GM12891 (cell line): ENCODE results near the gene MRPL1.
"Not testable (repeated sequence)": the region's sequence is repeated elsewhere in the genome, so short reads cannot be mapped to it uniquely, and the experiment has no call there.

ENCODE experiments used
- DNase-seq: peaks from one replicate; pipeline ENCODE4 v3.0.0; 2011; ENCODE audit warnings: low spot score; ENCODE audit not compliant: insufficient read length
- FAIRE-seq: peaks from 2 replicates; lab custom pipeline; 2011; peaks lifted over from hg19 to GRCh38; lab: Jason Lieb, UNC
- PAX5 ChIP-seq: IDR thresholded peaks from 2 replicates; pipeline ENCODE4 v1.6.1; 2011; ENCODE audit warnings: low read length, moderate library complexity, mild to moderate bottlenecking; ENCODE audit not compliant: insufficient read depth, severe bottlenecking
- POLR2A ChIP-seq: IDR thresholded peaks from 2 replicates; pipeline ENCODE4 v1.6.1; 2011; ENCODE audit warnings: low read depth, low read length, control low read depth
- POLR2AphosphoS5 ChIP-seq: IDR thresholded peaks from 2 replicates; pipeline ENCODE4 v1.6.1; 2011; ENCODE audit warnings: low read depth, low read length, control low read depth
- POU2F2 ChIP-seq: IDR thresholded peaks from 2 replicates; pipeline ENCODE4 v1.6.1; 2011; ENCODE audit warnings: low read depth, mild to moderate bottlenecking, control low read depth, low read length, moderate library complexity
- SPI1 ChIP-seq: IDR thresholded peaks from 2 replicates; pipeline ENCODE4 v1.6.1; 2011; ENCODE audit warnings: low read depth, low read length, control low read depth
- TAF1 ChIP-seq: IDR thresholded peaks from 2 replicates; pipeline ENCODE4 v1.6.1; 2011; ENCODE audit warnings: low read depth, low read length, control low read depth

The MRPL1 gene

GRCh38 chr4:77931452-77932135, 69.0 kb downstream of the MRPL1 start:
- FAIRE-seq (no peak), DNase-seq (no peak)
- no peak for TF ChIP-seq PAX5
- no peak for TF ChIP-seq POLR2AphosphoS5
- no peak for TF ChIP-seq SPI1
- no peak for TF ChIP-seq TAF1
- no peak for TF ChIP-seq POU2F2
- no peak for TF ChIP-seq POLR2A

- DNase-seq (no peak), FAIRE-seq (no peak)
- no peak for TF ChIP-seq PAX5
- no peak for TF ChIP-seq POLR2AphosphoS5
- TF ChIP-seq TAF1: no peak
- TF ChIP-seq SPI1: no peak
- no peak for TF ChIP-seq POLR2A
- TF ChIP-seq POU2F2: no peak
Measured at GRCh38 chr4:77938560-77938959, 75.9 kb downstream of the MRPL1 start.

GRCh38 chr4:77945929-77946328, 83.3 kb downstream of the MRPL1 start:
- FAIRE-seq, DNase-seq: not testable (repeated sequence)

- DNase-seq (no peak), FAIRE-seq (no peak)
- no peak for TF ChIP-seq TAF1
- TF ChIP-seq PAX5: no peak
- no peak for TF ChIP-seq POLR2A
- TF ChIP-seq POLR2AphosphoS5: no peak
- TF ChIP-seq SPI1: no peak
- TF ChIP-seq POU2F2: no peak
Measured at GRCh38 chr4:77950203-77950602, 87.6 kb downstream of the MRPL1 start.

- TF ChIP-seq TAF1 (no peak), SPI1 (no peak), POU2F2 (no peak), PAX5 (no peak), POLR2AphosphoS5 (no peak), POLR2A (no peak)
- DNase-seq (no peak), FAIRE-seq (no peak)
Measured at GRCh38 chr4:77952457-77952856, 89.8 kb downstream of the MRPL1 start.

- DNase-seq (no peak), FAIRE-seq (no peak)
- TF ChIP-seq PAX5 (no peak), POLR2AphosphoS5 (no peak), POLR2A (no peak), TAF1 (no peak), POU2F2 (no peak)
Measured at GRCh38 chr4:77954690-77955089, 92.1 kb downstream of the MRPL1 start.

- no peak for FAIRE-seq
- no peak for DNase-seq
- no peak for TF ChIP-seq POLR2A
- TF ChIP-seq TAF1: no peak
- TF ChIP-seq PAX5: no peak
- no peak for TF ChIP-seq SPI1
- TF ChIP-seq POLR2AphosphoS5: no peak
- TF ChIP-seq POU2F2: no peak
Measured at GRCh38 chr4:77956917-77957316, 94.3 kb downstream of the MRPL1 start.

GRCh38 chr4:77958897-77959296, 96.3 kb downstream of the MRPL1 start:
- FAIRE-seq: no peak
- no peak for DNase-seq
- TF ChIP-seq POU2F2 (no peak), POLR2AphosphoS5 (no peak), TAF1 (no peak), PAX5 (no peak), POLR2A (no peak), SPI1 (no peak)

GRCh38 chr4:77959566-77960338, 97.1 kb downstream of the MRPL1 start:
- FAIRE-seq (peak; percentile 48), DNase-seq (no peak)
- no peak for TF ChIP-seq SPI1
- no peak for TF ChIP-seq POU2F2
- no peak for TF ChIP-seq POLR2A
- no peak for TF ChIP-seq TAF1
- TF ChIP-seq PAX5: no peak
